Activated naive CD8-positive, alpha-beta T cell treated with anti-CD3 and anti-CD28 coated beads, Interleukin-2, amount 50 U/mL, for 24 hours (primary cell): ENCODE data around the gene RALGPS2.
"Not testable (repeated sequence)": the region's sequence is repeated elsewhere in the genome, so short reads cannot be mapped to it uniquely, and the experiment has no call there.

ENCODE experiments used
- ATAC-seq: fragments of 150-1000 bp; cut with Tn5 transposase; one replicate; pipeline ENCODE4 v1.10.0; 2021
- DNase-seq: peaks from one replicate; pipeline ENCODE4 v3.0.0; 2021
- H3K27ac Mint-ChIP-seq: one replicate; pipeline ENCODE4 v1.8.0; 2021; ENCODE audit warnings: mild to moderate bottlenecking, mixed read lengths
- H3K27me3 Mint-ChIP-seq: one replicate; pipeline ENCODE4 v1.8.0; 2021; ENCODE audit warnings: mixed read lengths
- H3K36me3 Mint-ChIP-seq: one replicate; pipeline ENCODE4 v1.8.0; 2021; ENCODE audit warnings: low read depth, mixed read lengths
- H3K4me1 Mint-ChIP-seq: one replicate; pipeline ENCODE4 v1.8.0; 2021; ENCODE audit warnings: mixed read lengths
- H3K4me3 Mint-ChIP-seq: one replicate; pipeline ENCODE4 v1.8.0; 2021; ENCODE audit warnings: mild to moderate bottlenecking, moderate library complexity, mixed read lengths
- H3K9me3 Mint-ChIP-seq: one replicate; pipeline ENCODE4 v1.8.0; 2021; ENCODE audit warnings: mixed read lengths

RALGPS2 gene

GRCh38 chr1:178844436-178844835 is 119.4 kb downstream of the RALGPS2 start:
- Mint-ChIP-seq H3K27me3 (no peaks in the 10 kb centered on the region), H3K36me3 (no peaks in the 10 kb centered on the region), H3K27ac (no peak overlapping the region)

GRCh38 chr1:178846306-178846705 is 121.3 kb downstream of the RALGPS2 start:
- Mint-ChIP-seq H3K27ac (no peak overlapping the region), H3K4me3 (no peak overlapping the region), H3K27me3 (no peaks in the 10 kb centered on the region), H3K9me3 (no peaks in the 10 kb centered on the region), H3K36me3 (no peaks in the 10 kb centered on the region), H3K4me1 (no peaks in the 10 kb centered on the region)
- ATAC-seq (no peak), DNase-seq (no peak)

More at GRCh38 chr1:178844436-178844835, 119.4 kb downstream of the RALGPS2 start:
- ATAC-seq (no peak), DNase-seq (no peak)
- H3K4me3 Mint-ChIP-seq = no peak overlapping the region
- no peaks in the 10 kb centered on the region for H3K4me1 Mint-ChIP-seq
- no peaks in the 10 kb centered on the region for H3K9me3 Mint-ChIP-seq

- no peak overlapping the region for H3K27ac Mint-ChIP-seq
- no peaks in the 10 kb centered on the region for H3K27me3 Mint-ChIP-seq
- no peak overlapping the region for H3K4me3 Mint-ChIP-seq
- no peaks in the 10 kb centered on the region for H3K4me1 Mint-ChIP-seq
- H3K9me3 Mint-ChIP-seq = no peaks in the 10 kb centered on the region
- no peaks in the 10 kb centered on the region for H3K36me3 Mint-ChIP-seq
- DNase-seq = no peak
- no peak for ATAC-seq
Observed at GRCh38 chr1:178847396-178847849, 122.4 kb downstream of the RALGPS2 start.

- not testable (repeated sequence) for H3K4me1 Mint-ChIP-seq, DNase-seq, H3K27ac Mint-ChIP-seq, H3K9me3 Mint-ChIP-seq, H3K27me3 Mint-ChIP-seq, H3K36me3 Mint-ChIP-seq, H3K4me3 Mint-ChIP-seq, ATAC-seq
Observed at GRCh38 chr1:178847919-178848318, 122.9 kb downstream of the RALGPS2 start.

GRCh38 chr1:178849918-178850317 is 124.9 kb downstream of the RALGPS2 start:
- no peaks in the 10 kb centered on the region for H3K36me3 Mint-ChIP-seq
- H3K27me3 Mint-ChIP-seq = no peaks in the 10 kb centered on the region
- H3K9me3 Mint-ChIP-seq = no peaks in the 10 kb centered on the region
- DNase-seq (no peak), ATAC-seq (no peak)
- no peak overlapping the region for H3K4me3 Mint-ChIP-seq
- H3K27ac Mint-ChIP-seq = no peak overlapping the region
- H3K4me1 Mint-ChIP-seq = no peaks in the 10 kb centered on the region

- DNase-seq = no peak
- ATAC-seq = no peak
- no peak overlapping the region for H3K27ac Mint-ChIP-seq
- H3K4me3 Mint-ChIP-seq = no peak overlapping the region
- no peaks in the 10 kb centered on the region for H3K9me3 Mint-ChIP-seq
- peaks cover 2% of the 10 kb centered on the region for H3K36me3 Mint-ChIP-seq
- H3K27me3 Mint-ChIP-seq = no peaks in the 10 kb centered on the region
- no peaks in the 10 kb centered on the region for H3K4me1 Mint-ChIP-seq
Observed at GRCh38 chr1:178857126-178857525, 132.1 kb downstream of the RALGPS2 start.

- peaks cover 2% of the 10 kb centered on the region for H3K36me3 Mint-ChIP-seq
- H3K4me3 Mint-ChIP-seq = no peak overlapping the region
- H3K27me3 Mint-ChIP-seq = no peaks in the 10 kb centered on the region
- DNase-seq (no peak), ATAC-seq (no peak)
- no peaks in the 10 kb centered on the region for H3K9me3 Mint-ChIP-seq
- peaks cover 3% of the 10 kb centered on the region for H3K4me1 Mint-ChIP-seq
- no peak overlapping the region for H3K27ac Mint-ChIP-seq
Observed at GRCh38 chr1:178862416-178862815, 137.4 kb downstream of the RALGPS2 start.

- H3K4me1 Mint-ChIP-seq = peaks cover 7% of the 10 kb centered on the region
- H3K27ac Mint-ChIP-seq = no peak overlapping the region
Observed at GRCh38 chr1:178862864-178863263, 137.8 kb downstream of the RALGPS2 start.

GRCh38 chr1:178864326-178864725 is 139.3 kb downstream of the RALGPS2 start:
- Mint-ChIP-seq H3K27me3 (no peaks in the 10 kb centered on the region), H3K9me3 (no peaks in the 10 kb centered on the region)
- ATAC-seq = peak; percentile 36

More at GRCh38 chr1:178862864-178863263, 137.8 kb downstream of the RALGPS2 start:
- DNase-seq = no peak
- Mint-ChIP-seq H3K36me3 (peaks cover 2% of the 10 kb centered on the region), H3K4me3 (no peak overlapping the region), H3K27me3 (no peaks in the 10 kb centered on the region), H3K9me3 (no peaks in the 10 kb centered on the region)
- ATAC-seq = no peak

GRCh38 chr1:178867670-178868069 is 142.6 kb downstream of the RALGPS2 start:
- Mint-ChIP-seq H3K4me3 (no peak overlapping the region), H3K4me1 (peaks cover 7% of the 10 kb centered on the region), H3K9me3 (no peaks in the 10 kb centered on the region), H3K36me3 (no peaks in the 10 kb centered on the region), H3K27ac (no peak overlapping the region), H3K27me3 (no peaks in the 10 kb centered on the region)
- DNase-seq (no peak), ATAC-seq (no peak)

More at GRCh38 chr1:178864326-178864725, 139.3 kb downstream of the RALGPS2 start:
- Mint-ChIP-seq H3K4me3 (no peak overlapping the region), H3K27ac (no peak overlapping the region), H3K4me1 (peaks cover 7% of the 10 kb centered on the region), H3K36me3 (peaks cover 2% of the 10 kb centered on the region)
- no peak for DNase-seq

GRCh38 chr1:178868706-178869105 is 143.7 kb downstream of the RALGPS2 start:
- H3K4me1 Mint-ChIP-seq = peaks cover 7% of the 10 kb centered on the region
- no peak overlapping the region for H3K27ac Mint-ChIP-seq
- H3K4me3 Mint-ChIP-seq = no peak overlapping the region
- DNase-seq (no peak), ATAC-seq (no peak)
- no peaks in the 10 kb centered on the region for H3K9me3 Mint-ChIP-seq
- no peaks in the 10 kb centered on the region for H3K36me3 Mint-ChIP-seq
- no peaks in the 10 kb centered on the region for H3K27me3 Mint-ChIP-seq

GRCh38 chr1:178869119-178869697 is 144.2 kb downstream of the RALGPS2 start:
- peaks cover 7% of the 10 kb centered on the region for H3K4me1 Mint-ChIP-seq
- no peak overlapping the region for H3K4me3 Mint-ChIP-seq
- no peak overlapping the region for H3K27ac Mint-ChIP-seq
- DNase-seq (no peak), ATAC-seq (no peak)
- no peaks in the 10 kb centered on the region for H3K9me3 Mint-ChIP-seq
- no peaks in the 10 kb centered on the region for H3K27me3 Mint-ChIP-seq
- no peaks in the 10 kb centered on the region for H3K36me3 Mint-ChIP-seq

- Mint-ChIP-seq H3K4me1 (peaks cover 4% of the 10 kb centered on the region), H3K27ac (no peak overlapping the region), H3K9me3 (no peaks in the 10 kb centered on the region), H3K27me3 (no peaks in the 10 kb centered on the region), H3K36me3 (no peaks in the 10 kb centered on the region), H3K4me3 (no peak overlapping the region)
- DNase-seq = no peak
- no peak for ATAC-seq
Observed at GRCh38 chr1:178870221-178870620, 145.2 kb downstream of the RALGPS2 start.

- Mint-ChIP-seq H3K27ac (no peak within 1 kb of the TSS), H3K4me1 (peaks cover 4% of the 10 kb centered on the region), H3K27me3 (no peaks in the 10 kb centered on the region), H3K9me3 (no peaks in the 10 kb centered on the region), H3K36me3 (no peaks in the 10 kb centered on the region), H3K4me3 (no peak within 1 kb of the TSS)
- ATAC-seq (no peak), DNase-seq (no peak)
Observed at GRCh38 chr1:178870944-178871343, 145.9 kb downstream of the RALGPS2 start, which contains the start of gene ANGPTL1. Gene ANGPTL1, minus strand, starts transcription at chr1:178871077. Its CDS starts 5,301 bp downstream, at chr1:178865776.

GRCh38 chr1:178871551-178872320 is 146.7 kb downstream of the RALGPS2 start:
- no peaks in the 10 kb centered on the region for H3K36me3 Mint-ChIP-seq
- no peak overlapping the region for H3K4me3 Mint-ChIP-seq
- ATAC-seq = no peak
- H3K4me1 Mint-ChIP-seq = peaks cover 4% of the 10 kb centered on the region
- no peak overlapping the region for H3K27ac Mint-ChIP-seq
- H3K27me3 Mint-ChIP-seq = no peaks in the 10 kb centered on the region
- no peaks in the 10 kb centered on the region for H3K9me3 Mint-ChIP-seq
- DNase-seq = no peak
